A549 (cell line): ENCODE measurements around the gene NUDT9.

ENCODE experiments used
- BHLHE40 ChIP-seq: IDR thresholded peaks from 2 replicates; pipeline ENCODE4 v1.6.1; 2012; ENCODE audit warnings: low read depth, low read length, inconsistent platforms
- EP300 ChIP-seq, 2 experiments: fragments of >200 bp; sonication (Bioruptor Twin); formaldehyde crosslinking; IDR thresholded peaks; 2 replicates in 1 of 2; 3 replicates in 1 of 2; pipeline ENCODE4 v1.6.1; 2016 to 2017
- FOSL2 ChIP-seq, 2 experiments: fragments of 450-650 bp in 1 of 2; fragments of >200 bp in 1 of 2; sonication (Bioruptor Twin) in 1 of 2; formaldehyde crosslinking; IDR thresholded peaks; 2 replicates each; pipeline versions ENCODE4 v1.5.0 to v1.6.1; 2016 to 2020; ENCODE audit warnings: mild to moderate bottlenecking in 1 of 2, moderate library complexity in 1 of 2
- PHF8 ChIP-seq: fragments of 200-600 bp; sonication (generic); IDR thresholded peaks from 2 replicates; pipeline ENCODE4 v1.6.1; 2016; ENCODE audit warnings: low read depth, mild to moderate bottlenecking, antibody characterized with exemption, moderate library complexity, borderline replicate concordance
- RAD21 ChIP-seq, 2 experiments: fragments of >200 bp in 1 of 2; sonication (Bioruptor Twin) in 1 of 2; formaldehyde crosslinking in 1 of 2; IDR thresholded peaks in 1 of 2; conservative IDR thresholded peaks in 1 of 2; 2 replicates in 1 of 2; 3 replicates in 1 of 2; pipeline ENCODE4 v1.6.1; 2012 to 2018; ENCODE audit warnings: inconsistent platforms in 1 of 2
- SMC3 ChIP-seq: fragments of >200 bp; sonication (Bioruptor Twin); formaldehyde crosslinking; IDR thresholded peaks from 3 replicates; pipeline ENCODE4 v1.6.1; 2018; ENCODE audit warnings: inconsistent platforms
- ZFP36 ChIP-seq: fragments of 450-650 bp; IDR thresholded peaks from 2 replicates; pipeline ENCODE4 v1.6.1; 2014; ENCODE audit warnings: borderline replicate concordance; ENCODE audit not compliant: partially characterized antibody
- TF ChIP-seq, protein P1 (sequence below): fragments of >200 bp; sonication (Bioruptor Twin); formaldehyde crosslinking; IDR thresholded peaks from 3 replicates; pipeline ENCODE4 v1.5.1; 2016

- TF ChIP-seq, protein P1, sequence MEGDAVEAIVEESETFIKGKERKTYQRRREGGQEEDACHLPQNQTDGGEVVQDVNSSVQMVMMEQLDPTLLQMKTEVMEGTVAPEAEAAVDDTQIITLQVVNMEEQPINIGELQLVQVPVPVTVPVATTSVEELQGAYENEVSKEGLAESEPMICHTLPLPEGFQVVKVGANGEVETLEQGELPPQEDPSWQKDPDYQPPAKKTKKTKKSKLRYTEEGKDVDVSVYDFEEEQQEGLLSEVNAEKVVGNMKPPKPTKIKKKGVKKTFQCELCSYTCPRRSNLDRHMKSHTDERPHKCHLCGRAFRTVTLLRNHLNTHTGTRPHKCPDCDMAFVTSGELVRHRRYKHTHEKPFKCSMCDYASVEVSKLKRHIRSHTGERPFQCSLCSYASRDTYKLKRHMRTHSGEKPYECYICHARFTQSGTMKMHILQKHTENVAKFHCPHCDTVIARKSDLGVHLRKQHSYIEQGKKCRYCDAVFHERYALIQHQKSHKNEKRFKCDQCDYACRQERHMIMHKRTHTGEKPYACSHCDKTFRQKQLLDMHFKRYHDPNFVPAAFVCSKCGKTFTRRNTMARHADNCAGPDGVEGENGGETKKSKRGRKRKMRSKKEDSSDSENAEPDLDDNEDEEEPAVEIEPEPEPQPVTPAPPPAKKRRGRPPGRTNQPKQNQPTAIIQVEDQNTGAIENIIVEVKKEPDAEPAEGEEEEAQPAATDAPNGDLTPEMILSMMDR, result no peak
- TF ChIP-seq SMC3 (no peak), FOSL2 (IDR thresholded peaks at IDR 0.05) (no peak), FOSL2 (CRISPR knock-in tag; IDR thresholded peaks at IDR 0.05) (no peak), EP300 (IDR thresholded peaks at IDR 0.05) (no peak), ZFP36 (no peak), RAD21 (conservative IDR thresholded peaks at IDR 0.05 in 1 of 2, IDR thresholded peaks at IDR 0.05 in 1 of 2) (no peak), PHF8 (no peak), BHLHE40 (no peak)
These were observed 30.2 kb upstream of the NUDT9 start for GRCh38 chr4:87392183-87392582.
